Glomerular endothelial cell (primary cell): ENCODE results near the gene KCND2. TPM values are rescaled to one million over a fixed set of nuclear protein-coding genes. Genes with fewer than 3 reads are reported as not detected.

Experiments used
- DNase-seq: peaks from one replicate; pipeline ENCODE4 v3.0.0-alpha.2; 2011; ENCODE audit warnings: low read depth, low spot score; ENCODE audit errors: extremely low read depth
- total RNA-seq: library from RNA; depleted of rRNA; stranded (reverse); fragments of >200 nt; gene quantifications from 2 replicates; pipeline ENCODE4 v1.2.3, GENCODE V29; 2015

Gene KCND2
- total RNA-seq, 1 donor from 2014 or later = 1.3 TPM

GRCh38 chr7:120794106-120794729, 521.2 kb downstream of the KCND2 start:
- DNase-seq = no peak

- DNase-seq = no peak
These were observed 524.2 kb downstream of the KCND2 start for GRCh38 chr7:120797026-120797645.

GRCh38 chr7:120799147-120799546, 526.2 kb downstream of the KCND2 start:
- DNase-seq = no peak
